PFSK-1 (cell line): ENCODE data around the gene CAPN3.

ENCODE experiments used
- FOXP2 ChIP-seq: optimal IDR thresholded peaks from 2 replicates; pipeline ENCODE3; 2011; ENCODE audit warnings: borderline replicate concordance, control low read depth, inconsistent platforms; ENCODE audit not compliant: insufficient read depth; ENCODE audit errors: extremely low read length, extremely low read depth
- POLR2AphosphoS5 ChIP-seq: IDR thresholded peaks from 2 replicates; pipeline ENCODE4 v1.6.1; 2012; ENCODE audit warnings: low read depth, mild to moderate bottlenecking, control low read depth, low read length, moderate library complexity
- REST ChIP-seq, 2 experiments: IDR thresholded peaks; 2 replicates each; pipeline versions ENCODE4 v1.6.1 to v1.8.0; 2011 to 2012; ENCODE audit warnings: low read depth in 2 of 2, low read length in 2 of 2, control low read depth in 1 of 2, inconsistent platforms in 1 of 2, mild to moderate bottlenecking in 1 of 2, moderate library complexity in 1 of 2; ENCODE audit not compliant: insufficient read depth in 1 of 2
- SIN3A ChIP-seq: IDR thresholded peaks from 2 replicates; pipeline ENCODE4 v1.6.1; 2012; ENCODE audit warnings: mild to moderate bottlenecking, low read length, moderate library complexity, borderline replicate concordance; ENCODE audit not compliant: insufficient read depth
- TAF1 ChIP-seq: IDR thresholded peaks from 2 replicates; pipeline ENCODE4 v1.6.1; 2012; ENCODE audit warnings: low read length, control low read depth, borderline replicate concordance; ENCODE audit not compliant: insufficient read depth

Gene CAPN3

DNA sequence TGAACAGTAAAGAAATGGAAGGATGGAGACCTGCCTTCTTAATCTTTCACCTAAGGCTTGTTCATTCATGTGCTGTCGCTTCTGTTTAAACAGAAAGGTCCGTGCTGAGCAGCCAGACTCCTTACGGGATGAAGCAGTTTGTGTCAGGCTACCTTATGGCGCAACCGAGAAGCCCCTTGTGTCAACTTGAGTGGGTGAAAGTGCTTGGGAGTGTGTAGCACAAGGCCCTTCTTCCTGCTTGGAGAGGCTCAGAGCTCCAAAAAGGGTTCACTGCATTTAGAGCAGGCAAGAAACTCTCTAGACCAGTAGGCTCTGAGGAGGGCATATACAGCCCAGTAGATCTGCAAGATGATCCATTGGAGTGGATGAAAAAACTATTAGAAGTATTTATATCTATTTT lies 16.0 kb downstream of the CAPN3 start:
- no peak for TF ChIP-seq TAF1

- TF ChIP-seq SIN3A (no peak), POLR2AphosphoS5 (no peak), FOXP2 (no peak), TAF1 (no peak), REST (IDR thresholded peaks at IDR 0.05; ENCODE audit: insufficient read depth in 1 of 2, low read depth in 2 of 2, low read length in 2 of 2) (no peak)
Observed at GRCh38 chr15:42375941-42376340, 16.6 kb downstream of the CAPN3 start.

GRCh38 chr15:42378011-42378410 lies 18.7 kb downstream of the CAPN3 start:
- TF ChIP-seq FOXP2, result no peak
- TF ChIP-seq REST (IDR thresholded peaks at IDR 0.05; ENCODE audit: insufficient read depth in 1 of 2, low read depth in 2 of 2, low read length in 2 of 2), result no peak
- TF ChIP-seq TAF1, result no peak
- TF ChIP-seq POLR2AphosphoS5, result no peak
- TF ChIP-seq SIN3A, result no peak

GRCh38 chr15:42384597-42384996 lies 25.3 kb downstream of the CAPN3 start:
- TF ChIP-seq TAF1, result no peak
- no peak for TF ChIP-seq SIN3A
- TF ChIP-seq REST (IDR thresholded peaks at IDR 0.05; ENCODE audit: insufficient read depth in 1 of 2, low read depth in 2 of 2, low read length in 2 of 2), result no peak
- no peak for TF ChIP-seq FOXP2
- no peak for TF ChIP-seq POLR2AphosphoS5

DNA sequence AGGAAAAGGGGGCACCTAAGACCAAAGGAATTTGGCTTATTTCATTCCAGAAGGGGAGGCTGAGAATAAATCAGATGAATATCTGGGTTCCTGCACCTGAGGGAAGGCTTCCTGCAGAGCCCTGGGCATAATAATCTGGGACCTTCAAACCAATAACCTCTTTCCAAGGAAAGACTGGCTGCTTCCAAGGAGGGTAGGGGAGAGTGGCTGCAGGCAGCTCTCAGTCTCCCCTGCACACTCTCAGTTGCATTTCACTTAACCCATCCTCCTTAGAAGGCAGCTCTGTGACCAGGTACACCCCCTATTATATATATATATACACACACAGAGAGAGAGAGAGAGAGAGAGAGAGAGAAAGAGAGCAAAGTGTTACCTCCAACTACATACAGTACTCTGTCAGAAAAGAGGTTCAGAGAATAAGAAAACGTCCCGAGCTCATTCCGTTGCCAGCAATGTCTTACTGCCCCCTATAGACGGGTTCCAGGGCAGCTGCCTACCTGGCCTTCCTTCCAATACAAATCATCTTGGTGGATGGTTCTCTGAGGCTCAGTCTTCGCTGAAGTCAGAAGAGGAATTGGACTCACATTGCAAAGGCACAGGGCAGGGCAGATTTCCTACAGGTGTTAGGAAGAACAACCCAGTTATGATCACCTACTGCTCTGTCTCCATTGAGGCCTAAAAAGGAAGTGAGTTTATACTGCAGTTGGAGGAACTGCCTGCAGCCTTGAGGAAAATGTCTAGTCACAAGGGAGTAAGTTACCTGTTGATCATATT lies 26.1 kb downstream of the CAPN3 start:
- TF ChIP-seq FOXP2 (no peak), TAF1 (no peak), SIN3A (no peak), POLR2AphosphoS5 (no peak), REST (IDR thresholded peaks at IDR 0.05; ENCODE audit: insufficient read depth in 1 of 2, low read depth in 2 of 2, low read length in 2 of 2) (no peak)
